Measurements from ENCODE around the gene MCTP1. TPM values are rescaled to one million over a fixed set of nuclear protein-coding genes. Genes with fewer than 3 reads are reported as not detected.

Gene MCTP1
- total and polyA plus RNA-seq, 8 donors, result 4.4 to 55.1 (median 5.9) TPM

- no peak for TF ChIP-seq CTCF (IDR thresholded peaks at IDR 0.05)
- intact Hi-C loops (cut with DNase I), result no loop called here
- DNase-seq, result no peak
- Histone ChIP-seq H3K27ac (no peak overlapping the region), H3K4me3 (no peak overlapping the region), H3K9me3 (no peaks in the 10 kb centered on the region), H3K27me3 (no peaks in the 10 kb centered on the region), H3K4me1 (no peaks in the 10 kb centered on the region), H3K36me3 (peaks cover 0 to 15% of the 10 kb centered on the region in 2 donors)
- no peak for ATAC-seq
These were observed 506.2 kb downstream of the MCTP1 start for GRCh38 chr5:94778732-94779131.

- H3K36me3 ChIP-seq, result peaks cover 0 to 15% of the 10 kb centered on the region in 2 donors
- no peak overlapping the region for H3K4me3 ChIP-seq
- intact Hi-C loops (cut with DNase I), result no loop called here
- DNase-seq, result no peak
- TF ChIP-seq CTCF (IDR thresholded peaks at IDR 0.05), result no peak
- H3K27ac ChIP-seq, result no peak overlapping the region
- no peaks in the 10 kb centered on the region for H3K9me3 ChIP-seq
- H3K4me1 ChIP-seq, result no peaks in the 10 kb centered on the region
- H3K27me3 ChIP-seq, result no peaks in the 10 kb centered on the region
- no peak for ATAC-seq
These were observed 506.6 kb downstream of the MCTP1 start for GRCh38 chr5:94778299-94778698.

- intact Hi-C loops (cut with DNase I), result no loop called here
- no peak overlapping the region for H3K27ac ChIP-seq
- no peak for DNase-seq
These were observed 507.6 kb downstream of the MCTP1 start for GRCh38 chr5:94777056-94777880.

GRCh38 chr5:94776167-94776566 lies 508.7 kb downstream of the MCTP1 start:
- H3K27me3 ChIP-seq, result no peaks in the 10 kb centered on the region
- no peak overlapping the region for H3K27ac ChIP-seq
- no peaks in the 10 kb centered on the region for H3K4me1 ChIP-seq
- intact Hi-C loops (cut with DNase I), result no loop called here
- DNase-seq, result no peak
- H3K4me3 ChIP-seq, result no peak overlapping the region
- ATAC-seq, result no peak
- no peak for TF ChIP-seq CTCF (IDR thresholded peaks at IDR 0.05)
- no peaks in the 10 kb centered on the region for H3K9me3 ChIP-seq
- H3K36me3 ChIP-seq, result peaks cover 0 to 15% of the 10 kb centered on the region in 2 donors

More at GRCh38 chr5:94777056-94777880, 507.6 kb downstream of the MCTP1 start:
- no peak for TF ChIP-seq CTCF (IDR thresholded peaks at IDR 0.05)
- H3K4me1 ChIP-seq, result no peaks in the 10 kb centered on the region
- no peaks in the 10 kb centered on the region for H3K27me3 ChIP-seq
- H3K4me3 ChIP-seq, result no peak overlapping the region
- H3K36me3 ChIP-seq, result peaks cover 0 to 15% of the 10 kb centered on the region in 2 donors
- no peaks in the 10 kb centered on the region for H3K9me3 ChIP-seq
- ATAC-seq, result no peak

- Histone ChIP-seq H3K27me3 (no peaks in the 10 kb centered on the region), H3K4me3 (no peak overlapping the region), H3K4me1 (no peaks in the 10 kb centered on the region), H3K27ac (no peak overlapping the region), H3K9me3 (no peaks in the 10 kb centered on the region), H3K36me3 (peaks cover 0 to 15% of the 10 kb centered on the region in 2 donors)
- TF ChIP-seq CTCF (IDR thresholded peaks at IDR 0.05), result no peak
- no peak for DNase-seq
- intact Hi-C loops (cut with DNase I), result no loop called here
- ATAC-seq, result no peak
These were observed 509.8 kb downstream of the MCTP1 start for GRCh38 chr5:94775088-94775487.
